Measurements from ENCODE around the gene HNRNPH1.

GRCh38 chr5:179601871-179602625 is 21.4 kb downstream of the HNRNPH1 start:
- TF ChIP-seq POLR2AphosphoS5 (IDR thresholded peaks at IDR 0.05), result no peak
- TF ChIP-seq, protein P1, sequence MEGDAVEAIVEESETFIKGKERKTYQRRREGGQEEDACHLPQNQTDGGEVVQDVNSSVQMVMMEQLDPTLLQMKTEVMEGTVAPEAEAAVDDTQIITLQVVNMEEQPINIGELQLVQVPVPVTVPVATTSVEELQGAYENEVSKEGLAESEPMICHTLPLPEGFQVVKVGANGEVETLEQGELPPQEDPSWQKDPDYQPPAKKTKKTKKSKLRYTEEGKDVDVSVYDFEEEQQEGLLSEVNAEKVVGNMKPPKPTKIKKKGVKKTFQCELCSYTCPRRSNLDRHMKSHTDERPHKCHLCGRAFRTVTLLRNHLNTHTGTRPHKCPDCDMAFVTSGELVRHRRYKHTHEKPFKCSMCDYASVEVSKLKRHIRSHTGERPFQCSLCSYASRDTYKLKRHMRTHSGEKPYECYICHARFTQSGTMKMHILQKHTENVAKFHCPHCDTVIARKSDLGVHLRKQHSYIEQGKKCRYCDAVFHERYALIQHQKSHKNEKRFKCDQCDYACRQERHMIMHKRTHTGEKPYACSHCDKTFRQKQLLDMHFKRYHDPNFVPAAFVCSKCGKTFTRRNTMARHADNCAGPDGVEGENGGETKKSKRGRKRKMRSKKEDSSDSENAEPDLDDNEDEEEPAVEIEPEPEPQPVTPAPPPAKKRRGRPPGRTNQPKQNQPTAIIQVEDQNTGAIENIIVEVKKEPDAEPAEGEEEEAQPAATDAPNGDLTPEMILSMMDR (IDR thresholded peaks at IDR 0.05; ENCODE audit: poor library complexity, severe bottlenecking), result no peak

Measured in neural cell (in vitro differentiated cells).